Measurements from ENCODE around the gene SULT1C4.

SULT1C4 gene

DNA sequence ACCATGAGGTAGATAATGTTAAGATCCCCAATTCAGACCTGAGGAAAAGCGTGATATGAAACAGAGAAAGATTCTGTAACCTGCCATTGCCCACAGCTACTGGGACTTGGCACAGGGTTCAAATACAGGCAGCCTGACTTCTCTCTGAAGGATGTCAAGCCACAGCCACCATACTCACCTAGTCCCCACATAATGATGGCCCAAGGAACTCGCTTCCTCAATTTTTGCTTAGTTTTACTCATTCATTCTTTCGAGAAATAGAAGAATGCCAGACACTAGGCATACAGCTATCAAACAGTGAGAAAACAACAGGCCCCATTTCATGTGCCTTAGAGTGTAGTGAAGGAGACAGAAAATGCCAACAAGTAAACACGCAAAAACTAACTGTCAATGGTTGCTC lies 980 bp upstream of the SULT1C4 start:
- DNase-seq, result no peak

DNA sequence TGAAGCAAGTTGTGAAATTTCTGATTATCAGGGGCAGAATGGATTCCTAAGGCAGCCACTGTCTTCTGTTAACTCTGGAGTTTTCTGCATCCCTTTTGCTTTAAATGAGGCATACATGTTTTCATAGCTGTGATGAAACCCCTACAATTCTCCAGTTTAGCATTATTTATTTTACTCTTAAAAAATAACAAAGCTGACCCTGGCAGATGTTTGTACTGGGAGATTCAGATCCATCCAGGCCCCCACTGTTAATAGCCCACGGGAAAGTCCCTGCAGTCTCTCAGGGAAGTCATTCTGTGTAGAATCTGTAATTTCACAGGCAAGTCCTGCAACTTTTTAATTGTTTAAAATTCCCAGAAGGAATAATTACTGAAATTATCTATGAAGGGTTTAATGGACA lies 353 bp upstream of the SULT1C4 start:
- DNase-seq, result no peak

DNA sequence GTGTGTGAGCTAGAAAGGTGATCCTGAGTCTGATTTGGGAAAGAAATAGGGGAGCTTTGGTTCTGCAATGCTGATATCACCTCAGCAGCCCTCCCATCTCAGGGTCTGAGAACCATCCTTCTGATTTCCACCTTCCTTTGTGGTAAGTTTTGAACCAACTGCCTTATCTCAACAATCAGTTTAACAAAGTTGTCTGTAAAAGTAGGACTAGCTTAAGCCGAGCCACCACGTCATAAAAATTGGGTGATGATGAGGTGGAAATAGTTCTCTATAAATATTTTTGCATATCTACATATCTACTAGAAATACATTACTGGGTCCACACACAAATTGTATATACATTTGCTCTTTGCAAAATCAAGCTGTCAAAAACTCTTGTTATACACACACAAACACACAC lies 1.1 kb downstream of the SULT1C4 start:
- DNase-seq, result no peak

DNA sequence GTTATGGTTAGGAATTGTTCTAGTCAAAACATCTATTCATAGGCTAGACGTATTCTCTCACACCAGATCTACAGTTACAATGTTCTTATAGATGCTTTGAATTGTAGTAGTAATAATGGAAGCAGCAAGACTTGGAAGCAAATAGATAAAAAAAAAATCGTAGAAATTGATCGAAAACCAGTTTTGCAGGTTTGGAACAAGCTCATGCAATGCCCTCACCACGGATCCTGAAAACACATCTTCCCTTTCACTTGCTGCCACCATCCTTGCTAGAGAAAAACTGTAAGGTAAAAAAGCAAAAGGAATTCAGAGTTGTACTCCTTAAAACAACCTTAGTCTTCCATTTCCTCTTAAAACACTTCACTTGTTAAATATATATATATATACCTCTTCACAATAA lies 4.4 kb downstream of the SULT1C4 start:
- DNase-seq, result no peak

DNA sequence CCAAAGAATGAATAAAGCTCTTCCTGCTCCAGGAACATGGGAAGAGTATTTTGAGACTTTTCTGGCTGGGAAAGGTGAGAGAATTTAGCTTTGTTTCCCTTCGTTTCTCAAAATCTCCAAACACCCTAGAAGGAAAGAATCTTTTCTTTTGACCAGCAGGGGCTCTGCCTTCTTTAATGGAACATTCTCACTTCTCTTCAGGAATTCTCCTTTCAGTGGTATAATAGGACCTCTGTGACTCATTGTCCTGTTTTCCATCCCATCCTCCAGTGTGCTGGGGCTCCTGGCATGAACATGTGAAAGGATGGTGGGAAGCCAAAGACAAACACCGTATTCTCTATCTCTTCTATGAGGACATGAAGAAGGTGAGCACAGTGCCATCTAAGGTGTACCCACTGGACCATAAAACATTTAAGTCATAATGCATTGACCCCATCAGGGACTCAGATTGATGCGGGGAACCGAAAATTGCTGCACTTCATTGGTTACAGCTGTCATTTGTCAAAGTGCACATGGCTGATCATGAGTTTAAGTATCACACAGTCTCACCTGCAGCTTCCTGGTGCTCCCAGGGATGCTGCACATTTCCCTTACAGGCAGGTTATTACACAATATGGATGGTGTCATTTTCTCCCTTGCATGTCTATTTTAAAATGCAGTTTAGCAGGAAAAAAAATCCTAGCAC lies 5.5 kb downstream of the SULT1C4 start:
- DNase-seq, result no peak

DNA sequence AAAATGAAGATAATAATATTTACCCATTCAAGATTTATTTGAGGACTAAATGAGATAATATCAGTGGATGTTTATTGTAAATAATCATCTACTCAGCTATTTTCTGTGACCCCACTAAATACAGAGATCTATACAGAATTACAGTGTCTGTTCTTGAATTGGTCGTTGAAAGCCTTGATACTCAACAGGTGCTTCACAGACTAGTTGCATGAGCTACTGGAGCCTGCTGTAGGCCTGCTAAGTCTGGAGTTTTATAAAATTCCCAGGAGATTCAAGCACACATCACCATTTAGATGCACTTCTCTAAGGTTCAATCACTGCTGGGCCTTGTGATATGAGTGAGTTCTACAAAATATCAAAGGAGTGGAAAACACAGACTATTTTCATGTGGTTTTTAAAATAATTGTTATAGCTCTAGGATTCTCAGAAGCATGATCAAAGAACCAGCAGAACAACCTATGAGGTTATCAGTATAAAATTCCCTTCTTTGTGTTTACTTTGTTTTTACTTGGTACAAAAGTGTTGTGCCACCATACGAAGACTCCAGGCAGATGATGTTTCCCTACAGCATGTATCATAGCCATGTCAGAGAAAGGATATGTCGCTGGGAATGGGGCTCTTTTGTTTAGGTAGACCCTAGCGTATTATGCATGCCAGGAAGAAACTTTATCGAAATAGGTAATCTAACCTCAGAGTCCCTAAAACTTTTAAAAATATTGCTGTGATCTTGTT lies 7.1 kb downstream of the SULT1C4 start:
- DNase-seq, result no peak

DNA sequence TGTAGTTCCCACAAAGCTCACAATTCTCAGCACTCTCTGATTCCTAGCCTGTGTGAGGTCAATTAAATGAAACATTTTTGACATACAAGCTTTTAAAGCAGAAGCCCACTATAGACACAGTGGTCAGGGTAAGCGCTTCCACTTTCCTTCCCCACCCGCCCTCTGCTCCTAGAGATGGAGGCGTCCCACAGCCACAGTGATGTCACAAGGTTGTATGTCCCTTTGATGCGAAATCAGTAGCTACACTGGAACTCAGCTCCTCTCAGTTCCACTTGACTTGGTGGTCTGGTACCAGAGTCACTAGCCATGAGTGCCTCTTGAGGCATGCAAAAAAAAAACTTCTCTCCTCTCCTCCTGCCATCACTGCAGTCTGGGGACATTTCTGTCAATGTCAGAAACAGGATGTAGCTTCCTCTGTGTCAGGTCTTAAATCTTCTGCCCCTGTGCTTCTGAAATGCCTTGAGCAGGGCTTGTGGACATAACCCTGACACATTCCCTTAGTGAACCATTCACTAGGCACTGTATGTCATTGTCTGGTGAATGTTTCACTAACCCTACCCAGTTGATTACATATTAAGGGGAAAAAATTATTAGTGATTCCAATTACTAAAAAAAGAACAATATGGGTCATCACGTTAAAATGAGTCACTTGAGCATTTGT lies 7.8 kb downstream of the SULT1C4 start:
- no peak for DNase-seq

DNA sequence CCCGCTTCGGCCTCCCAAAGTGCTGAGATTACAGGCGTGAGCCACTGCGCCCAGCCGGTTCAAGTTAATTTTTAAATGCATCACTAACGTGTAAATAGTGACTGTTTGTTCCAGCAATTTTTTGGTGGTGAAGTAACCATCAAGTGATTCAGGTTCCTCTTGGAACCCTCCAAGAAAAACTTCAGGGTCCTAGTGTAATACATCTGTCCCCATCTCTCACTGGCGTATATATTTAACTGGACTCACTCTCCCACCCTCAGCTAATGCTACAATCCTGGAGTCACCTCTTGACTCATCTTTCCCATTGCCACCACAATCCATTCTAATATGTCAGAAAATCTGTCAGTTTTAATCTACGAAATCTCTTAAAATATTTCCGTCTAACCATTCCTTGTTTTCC lies 10.3 kb downstream of the SULT1C4 start:
- DNase-seq, result no peak

DNA sequence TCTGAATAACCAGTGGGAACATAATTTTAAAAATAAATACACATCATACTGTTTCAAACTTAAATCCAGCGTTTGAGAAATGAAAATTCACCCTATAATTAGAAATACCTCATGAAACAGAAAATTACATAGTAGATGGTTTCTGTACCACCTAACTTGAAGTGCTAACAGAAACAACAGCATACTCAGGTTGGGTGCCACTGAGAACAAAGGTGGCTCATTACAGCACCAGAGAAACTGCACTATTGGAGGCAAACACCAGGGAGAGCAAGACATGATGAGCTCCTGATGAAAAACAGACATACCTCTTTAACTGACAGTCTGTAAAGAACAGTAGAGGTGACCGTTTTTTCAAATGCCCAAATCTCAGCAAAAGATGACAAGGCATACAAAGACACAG lies 12.6 kb downstream of the SULT1C4 start:
- no peak for DNase-seq

DNA sequence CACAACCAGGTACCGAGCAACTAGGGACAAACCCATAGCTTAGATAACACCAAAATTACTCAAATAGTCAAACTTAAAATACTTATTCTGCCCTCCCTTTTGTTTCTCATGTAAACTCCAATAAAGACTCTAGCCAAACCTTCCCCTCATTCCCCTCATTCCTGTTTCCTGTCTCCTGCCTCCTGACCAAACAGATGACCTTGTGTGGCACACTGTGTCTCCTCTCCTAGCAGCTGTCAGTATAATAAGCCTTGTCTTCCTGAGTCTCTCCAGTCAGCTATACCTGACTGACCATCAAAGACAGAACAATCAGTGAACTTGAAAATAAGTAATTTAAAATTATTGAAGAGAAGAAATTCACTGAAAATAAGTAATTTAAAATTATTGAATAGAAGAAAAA lies 14.3 kb downstream of the SULT1C4 start:
- DNase-seq, result no peak

DNA sequence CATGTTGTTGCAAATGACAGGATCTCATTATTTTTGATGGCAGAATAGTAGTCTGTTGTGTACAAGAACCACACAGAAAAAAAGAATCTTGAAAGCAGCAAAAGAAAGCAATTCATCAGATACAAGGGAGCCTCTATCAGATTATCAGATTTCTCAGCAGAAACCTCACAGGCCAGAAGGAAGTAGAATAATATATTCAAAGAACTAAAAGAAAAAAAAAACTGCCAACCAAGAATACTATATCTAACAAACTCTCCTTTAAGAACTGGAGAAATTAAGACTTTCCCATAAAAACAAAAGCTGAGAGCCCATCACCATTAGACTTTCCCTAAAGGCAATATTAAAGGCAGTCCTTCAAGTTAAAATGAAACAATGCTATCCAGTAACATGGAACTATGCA lies 15.4 kb downstream of the SULT1C4 start:
- no peak for DNase-seq

DNA sequence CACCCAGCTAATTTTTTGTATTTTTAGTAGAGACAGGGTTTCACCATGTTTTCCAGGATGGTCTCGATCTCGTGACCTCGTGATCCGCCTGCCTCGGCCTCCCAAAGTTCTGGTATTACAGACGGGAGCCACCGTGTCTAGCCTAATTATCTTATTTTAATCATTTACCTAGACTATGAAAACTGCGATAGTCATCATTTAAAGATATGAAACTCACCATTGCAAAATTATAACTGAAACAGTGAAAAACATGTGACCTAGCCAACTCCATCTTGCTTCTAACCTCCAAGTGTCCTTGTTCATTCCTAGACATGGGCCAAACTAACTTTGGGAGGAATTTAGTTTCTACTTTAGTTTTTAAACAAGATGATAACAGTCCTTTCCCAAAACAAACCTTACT lies 17.4 kb downstream of the SULT1C4 start:
- DNase-seq, result no peak

DNA sequence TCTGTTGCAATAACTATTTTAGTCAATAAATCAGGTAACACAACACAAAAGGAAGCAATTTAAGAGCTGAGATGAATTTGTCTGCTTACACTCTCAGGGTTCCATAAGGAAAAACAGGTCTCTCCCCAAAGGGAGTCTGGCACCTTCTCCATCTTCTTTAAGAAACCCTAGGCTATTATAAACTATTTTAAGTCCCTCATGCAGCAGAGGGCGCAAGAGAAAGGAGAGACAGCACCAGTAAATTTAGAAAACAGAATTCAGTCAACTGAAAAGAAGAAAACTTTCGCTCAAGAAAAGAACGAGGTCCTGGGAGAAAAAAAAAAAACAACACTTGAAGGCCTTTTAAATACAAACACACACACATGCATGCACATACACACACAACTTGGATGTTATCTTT lies 19.1 kb downstream of the SULT1C4 start:
- DNase-seq, result no peak

DNA sequence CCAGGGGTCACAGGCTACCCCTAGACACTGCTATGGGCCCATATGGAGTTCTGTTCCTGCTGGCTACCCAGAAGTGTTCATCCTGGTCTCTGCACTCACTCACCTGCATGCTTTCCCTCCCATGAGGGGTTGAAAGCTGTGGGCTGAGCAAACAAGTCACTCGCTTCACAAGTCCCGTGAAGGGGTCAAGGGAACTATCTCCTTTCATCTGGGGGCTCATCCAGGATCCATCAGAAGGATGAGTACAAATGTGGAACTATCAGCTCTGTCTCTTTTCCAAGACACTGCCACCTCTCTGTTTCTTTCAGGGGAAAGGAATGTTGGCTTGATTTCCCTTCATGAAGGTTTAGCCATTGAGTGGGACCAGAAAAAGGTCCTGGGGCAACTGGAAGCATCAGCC lies 21.7 kb downstream of the SULT1C4 start:
- no peak for DNase-seq

DNA sequence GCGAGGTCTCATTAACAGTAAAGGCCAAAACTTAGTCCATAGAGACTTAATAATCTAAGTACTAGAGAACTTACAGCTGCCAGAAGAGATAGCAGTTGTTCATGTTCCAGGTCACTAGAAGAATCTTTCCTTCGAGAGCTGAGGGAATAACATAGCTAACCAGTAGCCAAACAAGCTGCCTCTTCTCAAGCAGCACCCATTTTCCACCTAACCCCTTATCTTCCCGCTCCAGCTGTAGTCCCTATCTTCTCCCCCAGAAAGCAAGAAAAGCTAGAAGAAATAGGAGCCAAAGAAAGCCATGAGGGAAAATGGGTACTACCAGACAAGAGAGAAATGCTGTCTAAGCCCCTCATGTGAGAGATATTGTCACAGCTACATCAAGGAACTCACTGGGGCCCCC lies 24.0 kb downstream of the SULT1C4 start:
- no peak for DNase-seq

DNA sequence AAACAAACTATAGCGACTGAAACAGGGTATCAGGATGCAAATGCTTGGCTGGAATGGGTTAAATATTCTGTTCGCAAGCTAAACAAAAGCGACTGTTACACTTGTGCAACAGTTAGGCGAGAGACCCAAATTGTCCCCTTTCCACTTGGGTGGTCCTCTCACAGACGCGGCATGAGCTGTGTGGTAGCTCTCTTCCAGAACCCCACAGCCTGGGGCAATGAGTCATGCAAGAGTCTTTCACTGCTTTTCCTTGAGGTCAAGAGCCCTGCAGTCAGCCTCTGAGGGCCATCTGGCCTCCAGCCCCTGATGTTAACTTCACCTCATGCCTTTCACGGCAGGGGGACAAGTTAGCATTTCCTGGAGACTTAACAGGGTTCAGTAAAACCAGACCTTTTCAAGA lies 25.7 kb downstream of the SULT1C4 start:
- DNase-seq, result no peak

DNA sequence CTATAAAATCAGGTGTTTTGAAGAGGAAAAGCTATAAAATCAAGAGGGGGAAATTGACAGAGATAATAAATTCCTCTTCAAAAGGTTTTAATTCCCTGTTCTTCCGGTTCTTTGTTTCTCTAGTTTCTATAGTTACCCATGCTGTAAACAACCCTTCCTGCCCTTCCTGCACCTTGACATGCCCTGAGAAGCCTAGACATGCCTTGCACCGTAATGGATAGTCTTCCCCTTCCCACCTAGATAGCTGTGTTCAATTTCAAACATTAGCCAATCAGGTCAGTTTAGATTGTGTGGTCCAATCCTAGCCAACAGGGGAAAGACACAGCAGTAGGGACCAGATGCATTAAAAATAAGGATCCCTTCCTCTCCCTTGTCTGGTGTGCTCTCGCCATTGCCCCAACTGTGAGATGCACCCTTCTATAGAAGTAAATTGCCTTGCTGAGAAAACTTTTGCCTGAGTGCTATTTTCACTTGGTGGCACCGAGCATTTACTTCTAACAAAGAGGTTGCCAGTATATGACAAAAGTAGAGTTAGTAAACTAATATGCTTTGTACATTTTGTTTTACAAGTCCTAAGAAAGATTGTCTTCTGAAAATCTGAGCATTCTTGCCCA lies 27.1 kb downstream of the SULT1C4 start:
- peak; percentile 27 for DNase-seq

DNA sequence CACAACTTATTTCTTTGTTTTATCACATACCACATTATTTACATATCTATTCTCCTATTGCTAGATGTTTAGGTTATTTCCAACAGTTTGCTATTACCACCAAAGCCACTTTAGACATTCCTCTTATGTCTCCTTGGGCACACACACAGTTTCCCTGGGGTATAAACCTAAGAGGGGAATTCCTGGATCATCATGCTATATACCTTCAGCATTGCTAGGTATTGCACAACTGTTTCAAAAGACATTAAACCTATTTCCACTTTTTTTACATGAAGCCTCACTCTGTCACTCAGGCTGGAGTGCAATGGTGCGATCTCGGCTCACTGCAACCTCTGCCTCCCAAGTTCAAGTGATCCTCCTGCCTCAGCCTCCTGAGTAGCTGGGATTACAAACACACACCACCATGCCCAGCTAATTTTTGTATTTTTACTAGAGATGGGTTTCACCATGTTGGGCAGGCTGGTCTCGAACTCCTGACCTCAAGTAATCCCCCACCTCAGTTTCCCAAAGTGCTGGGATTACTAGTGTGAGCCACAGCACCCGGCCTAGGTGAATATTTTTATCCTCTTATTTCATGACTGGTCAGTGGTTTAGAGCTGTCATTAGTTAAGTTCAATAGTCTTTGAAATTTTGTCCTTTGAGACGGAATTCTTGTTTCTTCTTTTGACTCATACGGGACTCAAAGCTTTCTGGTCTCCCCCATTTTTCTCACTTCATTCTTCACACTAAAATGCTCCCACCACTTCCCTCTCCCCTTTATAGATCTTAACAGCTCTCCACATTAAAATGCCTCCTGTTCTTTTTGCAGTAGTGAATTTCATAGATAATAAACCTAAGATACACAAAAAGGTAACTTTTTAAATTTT lies 30.3 kb downstream of the SULT1C4 start:
- DNase-seq, result no peak

DNA sequence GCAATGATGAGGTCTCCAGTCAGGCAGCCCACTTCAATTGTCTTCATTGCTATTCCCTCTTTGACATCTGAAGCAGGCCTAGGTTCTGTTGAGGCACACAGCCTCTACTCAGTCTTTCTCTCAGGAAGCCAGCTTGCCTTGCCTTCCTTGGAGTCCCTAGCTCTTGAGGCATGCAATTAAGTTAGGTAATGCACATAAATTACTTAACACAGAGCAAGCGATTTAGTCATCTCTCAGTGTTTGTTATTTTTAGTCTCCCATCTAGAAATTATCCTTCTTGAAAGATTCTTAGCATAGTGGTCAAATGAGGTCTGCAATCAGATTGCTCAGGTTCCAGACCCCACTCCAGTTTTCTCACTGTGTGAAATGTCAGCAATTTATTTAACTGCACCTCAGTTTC lies 32.0 kb downstream of the SULT1C4 start:
- DNase-seq, result no peak

DNA sequence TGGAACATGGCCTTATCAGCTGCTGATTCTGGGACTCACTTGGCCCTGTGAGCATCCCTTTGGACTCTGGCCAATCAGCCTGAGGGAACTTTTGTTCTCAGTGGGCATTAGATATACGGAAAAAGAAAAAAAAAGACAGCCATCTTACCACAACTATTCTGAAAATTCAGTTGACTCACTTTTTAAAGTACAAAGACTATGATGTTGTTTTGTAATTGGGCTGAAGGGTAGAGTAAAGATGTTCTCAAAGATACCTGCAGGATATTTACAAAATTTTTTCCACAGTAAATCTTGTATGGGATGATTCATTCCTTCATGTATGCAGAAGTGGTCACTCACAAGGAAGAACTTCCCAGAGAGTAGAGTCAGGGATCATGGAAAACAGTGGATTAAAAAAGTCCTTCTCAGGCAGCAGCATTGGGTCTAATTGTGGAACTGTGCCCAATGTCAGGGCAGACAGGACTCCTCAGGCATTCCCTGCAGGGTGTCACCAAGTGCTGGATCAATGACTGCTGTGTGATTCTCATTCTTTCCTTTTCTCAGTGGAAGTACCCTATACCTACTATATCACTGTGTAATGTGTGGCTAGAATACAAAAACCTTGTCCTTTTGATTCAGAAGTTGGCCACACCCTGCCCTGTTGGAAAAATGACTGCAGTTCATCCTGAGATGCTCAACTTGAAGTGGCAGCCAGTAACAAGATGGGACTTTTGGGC lies 35.4 kb downstream of the SULT1C4 start:
- DNase-seq, result no peak

DNA sequence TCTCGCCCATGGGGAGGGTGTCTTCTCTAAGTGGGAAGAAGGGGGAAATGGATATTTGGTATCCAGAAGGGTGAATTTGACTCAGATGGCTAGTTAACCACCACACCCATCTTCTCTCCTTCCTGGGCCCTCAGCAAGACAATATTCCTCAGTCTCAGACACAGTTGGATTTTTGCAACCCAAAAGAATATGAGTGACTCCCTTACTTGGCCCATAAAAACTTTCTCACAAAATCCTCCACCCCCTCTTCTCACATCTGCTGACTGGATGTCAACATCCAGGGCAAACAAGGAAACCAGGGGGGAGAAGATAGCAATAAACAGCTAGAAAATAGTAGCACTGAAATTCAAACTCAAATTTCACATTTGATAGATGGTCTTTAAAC lies 35.9 kb downstream of the SULT1C4 start:
- no peak for DNase-seq

DNA sequence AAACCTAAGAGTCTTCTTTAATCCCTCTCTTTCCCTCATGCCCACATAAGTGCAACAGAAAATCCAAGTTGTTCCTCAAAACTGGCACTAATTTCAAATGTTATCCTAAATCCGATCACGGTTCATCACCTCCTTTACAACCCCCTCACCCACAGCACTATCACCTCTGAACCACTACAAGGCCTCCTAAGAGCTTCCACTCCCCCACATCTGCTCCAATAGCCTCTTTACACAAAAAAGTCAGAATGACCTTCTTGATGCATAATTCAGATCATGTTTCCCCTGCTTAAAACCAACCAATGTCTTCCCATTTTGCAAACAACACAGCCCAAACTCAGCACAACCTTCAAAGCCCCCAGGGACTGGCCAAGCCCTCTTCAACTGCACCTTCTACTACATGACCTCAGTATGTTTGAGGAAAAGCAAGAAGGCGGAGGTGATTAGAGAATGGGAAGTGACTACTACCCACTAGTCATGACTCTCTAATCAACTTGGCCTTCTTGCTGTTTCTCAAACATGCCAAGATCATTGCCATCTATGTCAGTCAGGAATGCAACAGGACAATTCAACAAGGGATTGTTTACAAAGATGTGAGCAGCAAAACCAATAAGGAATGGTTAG lies 36.6 kb downstream of the SULT1C4 start:
- no peak for DNase-seq
